Ascending aorta (tissue), 2 donors: Measurements from ENCODE around the gene UNK. TPM values are rescaled to one million over a fixed set of nuclear protein-coding genes. Genes with fewer than 3 reads are reported as not detected.
A peak's percentile ranks its signal among the peaks of the same experiment; 100 is the strongest.
"Not testable (repeated sequence)": the region's sequence is repeated elsewhere in the genome, so short reads cannot be mapped to it uniquely, and the experiment has no call there.

Source experiments
- DNase-seq, 2 donors: peaks; one replicate each; pipeline ENCODE4 v3.0.0-alpha.2; 2019; ENCODE audit warnings: low spot score in 2 of 2
- H3K27ac ChIP-seq, 2 donors: fragments of 200-600 bp; sonication (generic); one replicate each; pipeline ENCODE4 v1.5.1; 2016 to 2017; ENCODE audit warnings: mild to moderate bottlenecking in 1 of 2
- H3K27me3 ChIP-seq: fragments of 200-600 bp; sonication (generic); one replicate; pipeline ENCODE4 v1.5.1; 2017
- H3K36me3 ChIP-seq, 2 donors: fragments of 200-600 bp; sonication (generic); one replicate each; pipeline ENCODE4 v1.5.1; 2016
- H3K4me1 ChIP-seq, 2 donors: fragments of 200-600 bp; sonication (generic); one replicate each; pipeline ENCODE4 v1.5.1; 2016 to 2017; ENCODE audit warnings: mild to moderate bottlenecking in 1 of 2
- H3K4me3 ChIP-seq, 2 donors: fragments of 200-600 bp; sonication (generic); one replicate each; pipeline ENCODE4 v1.5.1; 2016 to 2017; ENCODE audit warnings: mild to moderate bottlenecking in 1 of 2
- H3K9me3 ChIP-seq, 2 donors: fragments of 200-600 bp; sonication (generic); one replicate each; pipeline ENCODE4 v1.5.1; 2016
- CTCF ChIP-seq, 3 experiments: fragments of 200-600 bp in 2 of 3; fragments of 450-650 bp in 1 of 3; sonication (generic) in 2 of 3; IDR thresholded peaks; one replicate each; pipeline ENCODE4 v1.5.1; 2016 to 2019; ENCODE audit warnings: antibody characterized with exemption in 3 of 3, mild to moderate bottlenecking in 1 of 3, moderate library complexity in 1 of 3
- intact Hi-C: fragments of 100-400 bp; cut with DNase I; formaldehyde crosslinking; loops from one replicate; pipeline ENCODE4 v1.15.1; 2023
- total RNA-seq: library from RNA; depleted of rRNA; stranded (reverse); fragments of >200 nt; gene quantifications from one replicate; pipeline ENCODE4 v1.1.0, GENCODE V29; 2016

Gene UNK
- total RNA-seq, 1 donor from 2014 or later: 73.9 TPM

DNA sequence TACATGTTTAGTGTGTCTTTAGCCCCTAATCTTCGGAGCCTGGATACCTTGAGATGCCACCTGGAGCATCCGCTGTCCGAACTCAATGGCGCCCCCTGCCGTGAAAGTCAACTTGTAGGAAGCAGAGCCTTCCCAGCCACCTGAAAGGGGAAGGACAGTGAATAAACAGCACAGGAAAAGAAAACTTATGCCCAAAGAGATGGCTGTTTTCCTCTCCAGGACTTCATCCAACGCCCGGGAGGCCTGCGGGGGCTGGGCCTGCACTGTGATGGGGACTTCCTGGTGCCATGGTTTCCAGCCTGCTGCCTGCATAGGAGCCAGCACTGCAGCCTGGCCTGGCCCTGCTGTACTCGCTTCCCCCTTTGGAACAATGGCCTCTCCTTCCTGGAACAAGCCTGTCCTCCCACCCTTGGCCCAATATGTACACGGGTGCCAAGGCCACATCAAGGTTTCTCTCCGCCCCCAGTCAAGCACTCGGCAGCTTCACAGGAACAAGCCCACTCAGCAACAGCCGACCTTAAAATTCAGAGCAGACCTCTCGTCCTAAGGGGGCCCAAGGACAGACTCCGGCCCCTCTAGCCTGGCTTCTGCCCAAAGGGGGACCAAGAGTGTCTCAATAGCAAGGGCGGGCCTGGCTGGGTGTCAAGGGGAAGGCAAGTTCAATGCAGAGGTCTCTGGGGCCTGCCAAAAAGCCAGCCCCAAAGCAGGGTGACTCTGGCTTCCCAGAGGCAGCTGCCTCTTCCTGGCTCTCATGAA lies 64.1 kb downstream of the UNK start:
- Histone ChIP-seq H3K4me3 (no peak overlapping the region), H3K9me3 (no peaks in the 10 kb centered on the region), H3K27ac (peak overlapping the region; percentile 46 to 72), H3K27me3 (no peaks in the 10 kb centered on the region), H3K36me3 (peaks cover 64 to 67% of the 10 kb centered on the region in 2 donors), H3K4me1 (peaks cover 11 to 32% of the 10 kb centered on the region in 2 donors)
- DNase-seq: no peak
- TF ChIP-seq CTCF (IDR thresholded peaks at IDR 0.05): peak; percentile 24 to 61 (median 47)
- intact Hi-C loops: no loop called here

GRCh38 chr17:75849279-75849646 lies 64.7 kb downstream of the UNK start:
- H3K27ac ChIP-seq: peak overlapping the region; percentile 46 to 72
- intact Hi-C loops: no loop called here

DNA sequence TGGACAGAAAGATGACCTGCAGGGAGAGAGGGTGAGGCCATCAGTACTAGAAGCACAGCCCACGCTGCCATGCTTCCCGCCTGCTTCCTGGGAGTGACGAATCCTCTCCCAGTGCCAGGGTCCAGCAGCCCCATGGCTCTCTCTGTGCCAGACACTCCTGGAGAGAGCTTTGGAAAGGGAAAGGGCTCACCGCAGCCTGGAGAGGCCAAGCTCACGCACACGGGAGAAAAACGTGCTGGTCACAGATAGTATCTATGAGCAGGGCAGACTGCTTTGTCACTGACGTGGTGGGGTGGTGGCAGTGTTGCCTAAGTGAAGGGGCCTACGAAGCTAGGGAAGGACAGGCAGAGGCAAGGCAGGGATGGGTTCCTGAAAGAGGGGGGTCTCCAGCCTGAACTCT lies 65.1 kb downstream of the UNK start:
- H3K9me3 ChIP-seq: no peaks in the 10 kb centered on the region
- DNase-seq: no peak
- peaks cover 64 to 67% of the 10 kb centered on the region in 2 donors for H3K36me3 ChIP-seq
- H3K27me3 ChIP-seq: no peaks in the 10 kb centered on the region
- no peak overlapping the region for H3K4me3 ChIP-seq
- H3K27ac ChIP-seq: peak overlapping the region in 1 of 2 donors; percentile 24
- H3K4me1 ChIP-seq: peaks cover 10 to 31% of the 10 kb centered on the region in 2 donors
- no peak for TF ChIP-seq CTCF (IDR thresholded peaks at IDR 0.05)
- intact Hi-C loops: no loop called here

More at GRCh38 chr17:75849279-75849646, 64.7 kb downstream of the UNK start:
- H3K27me3 ChIP-seq: no peaks in the 10 kb centered on the region
- peaks cover 64 to 67% of the 10 kb centered on the region in 2 donors for H3K36me3 ChIP-seq
- peaks cover 12 to 33% of the 10 kb centered on the region in 2 donors for H3K4me1 ChIP-seq
- no peaks in the 10 kb centered on the region for H3K9me3 ChIP-seq
- DNase-seq: no peak
- H3K4me3 ChIP-seq: no peak overlapping the region
- TF ChIP-seq CTCF (IDR thresholded peaks at IDR 0.05): no peak

DNA sequence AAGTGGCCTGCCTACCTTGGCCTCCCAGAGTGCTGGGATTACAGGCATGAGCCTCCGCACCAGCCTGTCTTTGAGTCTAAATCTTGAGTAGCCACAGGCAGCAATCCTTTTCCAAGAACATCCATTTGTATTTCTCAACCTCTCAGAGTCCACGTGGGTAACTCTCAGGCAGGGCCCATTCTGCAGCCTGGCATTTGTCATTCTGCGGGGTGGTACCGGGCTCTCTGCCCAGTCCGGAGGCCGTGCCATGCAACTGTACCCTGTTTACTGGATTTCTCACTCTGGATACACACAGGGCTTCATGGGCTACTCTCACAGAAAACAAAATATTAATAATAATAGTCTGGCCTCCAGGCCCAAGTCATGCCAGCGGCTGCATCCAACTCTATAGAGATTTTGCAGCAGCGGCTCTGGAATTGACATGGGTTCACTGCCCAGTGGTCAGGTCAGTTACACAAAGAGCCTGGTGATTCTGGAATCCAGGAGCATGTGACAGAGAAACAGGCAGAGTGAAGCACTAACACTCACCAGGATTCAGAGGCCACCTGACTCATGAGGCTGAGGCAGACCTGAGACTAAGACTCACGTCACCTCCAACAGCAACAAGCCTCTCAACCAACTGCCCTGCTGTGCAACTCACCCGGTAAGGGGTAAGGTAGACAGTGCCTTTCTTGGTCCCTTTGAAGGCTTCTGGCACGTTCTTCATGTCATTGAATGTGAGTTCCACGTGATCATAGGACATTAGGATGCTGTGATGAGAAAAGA lies 66.5 kb downstream of the UNK start:
- Histone ChIP-seq H3K9me3 (no peaks in the 10 kb centered on the region), H3K27ac (peak overlapping the region in 1 of 2 donors; percentile 10), H3K27me3 (no peaks in the 10 kb centered on the region), H3K4me3 (no peak overlapping the region), H3K4me1 (peaks cover 3 to 18% of the 10 kb centered on the region in 2 donors), H3K36me3 (peaks cover 60 to 61% of the 10 kb centered on the region in 2 donors)
- intact Hi-C loops: no loop called here
- TF ChIP-seq CTCF (IDR thresholded peaks at IDR 0.05): no peak
- no peak for DNase-seq

GRCh38 chr17:75851693-75851991 lies 67.0 kb downstream of the UNK start:
- not testable (repeated sequence) for DNase-seq

GRCh38 chr17:75853433-75853832 lies 68.8 kb downstream of the UNK start:
- DNase-seq: no peak

More at GRCh38 chr17:75851693-75851991, 67.0 kb downstream of the UNK start:
- H3K27me3 ChIP-seq, H3K4me3 ChIP-seq, H3K9me3 ChIP-seq, intact Hi-C loops: not testable (repeated sequence)
- H3K27ac ChIP-seq: peak overlapping the region in 1 of 2 donors; percentile 10
- peaks cover 55 to 56% of the 10 kb centered on the region in 2 donors for H3K36me3 ChIP-seq
- peaks cover 3 to 21% of the 10 kb centered on the region in 2 donors for H3K4me1 ChIP-seq

More at GRCh38 chr17:75853433-75853832, 68.8 kb downstream of the UNK start:
- Histone ChIP-seq H3K9me3 (no peaks in the 10 kb centered on the region), H3K4me1 (peaks cover 3 to 23% of the 10 kb centered on the region in 2 donors), H3K4me3 (peak overlapping the region; percentile 56 to 87), H3K27me3 (no peaks in the 10 kb centered on the region), H3K36me3 (peaks cover 37 to 38% of the 10 kb centered on the region in 2 donors), H3K27ac (peak overlapping the region; percentile 95 to 97)
- TF ChIP-seq CTCF (IDR thresholded peaks at IDR 0.05): no peak
- intact Hi-C loops: no loop called here
